CD14-positive monocyte (primary cell): ENCODE measurements around the gene PCDHB15. TPM values are rescaled to one million over a fixed set of nuclear protein-coding genes. Genes with fewer than 3 reads are reported as not detected.
"Not testable (repeated sequence)": the region's sequence is repeated elsewhere in the genome, so short reads cannot be mapped to it uniquely, and the experiment has no call there.

Experiments used
- DNase-seq, 3 donors: peaks; one replicate each; pipeline ENCODE4 v3.0.0-alpha.2; 2011 to 2022
- H2AFZ ChIP-seq: 2 replicates; pipeline ENCODE4 v1.6.0; 2012; ENCODE audit warnings: mild to moderate bottlenecking, low read depth, low read length, inconsistent platforms; ENCODE audit not compliant: insufficient read depth, poor library complexity, severe bottlenecking
- H3K27ac ChIP-seq, 2 donors: 1 replicate in 1 of 2; 2 replicates in 1 of 2; pipeline ENCODE4 v1.5.1; 2012 to 2013; ENCODE audit warnings: low read length in 2 of 2, control low read depth in 1 of 2, inconsistent platforms in 1 of 2, low read depth in 1 of 2, mild to moderate bottlenecking in 1 of 2
- H3K27me3 ChIP-seq, 2 donors: one replicate each; pipeline versions ENCODE4 v1.6.0 to v1.6.1; 2011 to 2013; ENCODE audit warnings: low read length in 2 of 2; ENCODE audit not compliant: control insufficient read depth in 2 of 2, insufficient read depth in 2 of 2
- H3K36me3 ChIP-seq, 2 donors: replicated peaks in 1 of 2; 1 replicate in 1 of 2; 2 replicates in 1 of 2; pipeline versions ENCODE4 v1.5.1 to v1.6.1; 2012 to 2013; ENCODE audit warnings: low read length in 2 of 2, control low read depth in 1 of 2, inconsistent platforms in 1 of 2, mild to moderate bottlenecking in 1 of 2; ENCODE audit not compliant: insufficient read depth in 2 of 2, control insufficient read depth in 1 of 2
- H3K4me1 ChIP-seq, 2 donors: 1 replicate in 1 of 2; 2 replicates in 1 of 2; pipeline versions ENCODE4 v1.5.1 to v1.6.1; 2012 to 2013; ENCODE audit warnings: low read length in 2 of 2, control low read depth in 1 of 2, inconsistent platforms in 1 of 2, mild to moderate bottlenecking in 1 of 2, moderate library complexity in 1 of 2; ENCODE audit not compliant: insufficient read depth in 2 of 2, control insufficient read depth in 1 of 2
- H3K4me2 ChIP-seq: replicated peaks from 2 replicates; pipeline ENCODE3; 2012; ENCODE audit warnings: low read length, moderate library complexity, mild to moderate bottlenecking; ENCODE audit not compliant: poor library complexity, severe bottlenecking; ENCODE audit errors: extremely low read depth
- H3K4me3 ChIP-seq, 3 experiments: fragments of 200-600 bp in 1 of 3; sonication (generic) in 1 of 3; replicated peaks in 1 of 3; 1 replicate in 2 of 3; 2 replicates in 1 of 3; pipeline ENCODE4 v1.5.1; 2011 to 2013; ENCODE audit warnings: low read length in 3 of 3, mild to moderate bottlenecking in 3 of 3, control low read depth in 2 of 3, low read depth in 2 of 3, inconsistent platforms in 1 of 3, moderate library complexity in 1 of 3
- H3K79me2 ChIP-seq: 2 replicates; pipeline ENCODE4 v1.6.0; 2012; ENCODE audit warnings: mild to moderate bottlenecking, control low read depth, inconsistent platforms, low read length, moderate library complexity; ENCODE audit not compliant: insufficient read depth
- H3K9ac ChIP-seq: 2 replicates; pipeline ENCODE4 v1.6.0; 2017; ENCODE audit warnings: low read length, mild to moderate bottlenecking; ENCODE audit not compliant: insufficient read depth, poor library complexity, severe bottlenecking
- H3K9me3 ChIP-seq, 2 donors: replicated peaks in 1 of 2; 1 replicate in 1 of 2; 2 replicates in 1 of 2; pipeline versions ENCODE4 v1.5.1 to v1.6.1; 2012 to 2013; ENCODE audit warnings: low read length in 2 of 2, control low read depth in 1 of 2; ENCODE audit not compliant: control insufficient read depth in 1 of 2, insufficient read depth in 1 of 2
- H4K20me1 ChIP-seq: 2 replicates; pipeline ENCODE4 v1.6.0; 2012; ENCODE audit warnings: mild to moderate bottlenecking, low read length, control low read depth, moderate library complexity; ENCODE audit not compliant: insufficient read depth
- H3K27ac Mint-ChIP-seq, 7 donors: one replicate each; pipeline ENCODE4 v1.8.0; 2020; ENCODE audit warnings: mild to moderate bottlenecking in 7 of 7, mixed read lengths in 7 of 7, moderate library complexity in 6 of 7, inconsistent platforms in 2 of 7
- H3K27me3 Mint-ChIP-seq, 3 donors: one replicate each; pipeline ENCODE4 v1.8.0; 2021 to 2022; ENCODE audit warnings: low read depth in 3 of 3, mild to moderate bottlenecking in 3 of 3, mixed read lengths in 3 of 3, moderate library complexity in 3 of 3, inconsistent platforms in 1 of 3
- H3K36me3 Mint-ChIP-seq, 2 donors: one replicate each; pipeline ENCODE4 v1.8.0; 2020; ENCODE audit warnings: mixed read lengths in 2 of 2, inconsistent platforms in 1 of 2, mild to moderate bottlenecking in 1 of 2
- H3K4me1 Mint-ChIP-seq: one replicate; pipeline ENCODE4 v1.8.0; 2020; ENCODE audit warnings: mild to moderate bottlenecking, mixed read lengths
- H3K4me3 Mint-ChIP-seq, 2 donors: one replicate each; pipeline ENCODE4 v1.8.0; 2020; ENCODE audit warnings: mild to moderate bottlenecking in 2 of 2, mixed read lengths in 2 of 2, moderate library complexity in 1 of 2
- H3K9me3 Mint-ChIP-seq, 7 donors: one replicate each; pipeline ENCODE4 v1.8.0; 2020 to 2022; ENCODE audit warnings: mixed read lengths in 7 of 7, mild to moderate bottlenecking in 6 of 7, moderate library complexity in 6 of 7, inconsistent platforms in 2 of 7
- WGBS: methylation state at CpG from one replicate; pipeline ENCODE4 v1.1.5; 2013; ENCODE audit warnings: missing lambda C conversion rate; ENCODE audit not compliant: insufficient coverage; 5-methylcytosine and 5-hydroxymethylcytosine counted together
- intact Hi-C, 2 donors: fragments of 100-400 bp; cut with micrococcal nuclease; formaldehyde crosslinking; loops; one replicate each; pipeline versions ENCODE4 v1.15.0 to v1.15.1; 2023
- polyA plus RNA-seq, 3 donors: library from polyadenylated mRNA; depleted of rRNA in 1 of 3; unstranded in 2 of 3; stranded (reverse) in 1 of 3; fragments of 300-500 nt in 2 of 3; fragments of >200 nt in 1 of 3; fragmentation: Illumina TruSeq in 2 of 3; gene quantifications; 1 replicate in 2 of 3; 2 replicates in 1 of 3; pipeline ENCODE4 v1.2.3, GENCODE V29; 2012 to 2021
- TF ChIP-seq, protein P1 (sequence below): fragments of 200-600 bp; IDR thresholded peaks from one replicate; pipeline ENCODE4 v1.8.0; 2022; ENCODE audit warnings: antibody characterized with exemption, mild to moderate bottlenecking

PCDHB15 gene
- polyA plus RNA-seq, 3 donors = not detected

DNA sequence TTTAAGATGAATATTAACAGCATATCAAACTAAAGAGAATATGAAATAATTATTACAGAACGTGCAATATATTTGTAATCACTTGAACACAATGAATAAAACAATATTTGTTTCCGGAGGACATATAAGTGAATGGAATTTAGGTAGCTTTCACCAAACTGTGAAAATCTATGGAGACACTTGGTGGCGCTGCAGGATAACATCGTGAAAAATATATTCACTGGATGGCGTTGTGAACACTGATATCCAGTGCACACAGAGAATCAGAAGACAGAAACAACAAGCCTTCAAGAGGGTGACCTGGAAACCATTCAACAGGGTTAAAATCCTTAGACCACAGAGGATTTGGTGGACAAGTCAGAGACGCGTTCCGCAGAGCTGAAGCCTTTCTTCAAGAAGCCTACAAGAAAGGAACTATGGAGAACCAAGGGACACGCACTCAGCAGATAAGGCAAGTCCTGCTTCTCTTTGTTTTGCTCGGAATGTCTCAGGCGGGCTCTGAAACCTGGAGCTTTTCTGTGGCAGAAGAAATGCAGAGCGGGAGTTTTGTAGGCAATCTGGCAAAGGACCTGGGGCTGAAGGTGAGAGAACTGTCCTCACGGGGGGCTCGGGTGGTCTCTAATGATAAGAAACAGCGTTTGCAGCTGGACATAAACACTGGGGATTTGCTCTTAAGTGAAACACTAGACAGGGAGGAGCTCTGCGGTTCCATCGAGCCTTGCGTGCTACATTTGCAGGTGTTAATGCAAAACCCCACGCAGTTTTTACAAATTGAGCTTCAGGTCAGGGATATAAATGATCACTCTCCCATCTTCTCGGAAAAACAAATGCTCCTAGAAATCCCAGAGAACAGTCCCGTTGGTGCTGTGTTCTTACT is 45.6 kb upstream of the PCDHB15 start, which contains the start of gene PCDHB11:
Gene PCDHB11, plus strand, starts transcription at position 269 of the 877 bp plus-strand sequence. Its CDS starts 148 bp downstream, at position 417.
- H3K9ac ChIP-seq = no peak within 1 kb of the TSS
- peaks cover 35 to 48% of the 10 kb centered on the region in 2 donors for H3K9me3 ChIP-seq
- H3K4me1 ChIP-seq = no peaks in the 10 kb centered on the region
- H3K36me3 ChIP-seq = no peaks in the 10 kb centered on the region
- peaks cover 17 to 52% (median 42%) of the 10 kb centered on the region in 7 donors for H3K9me3 Mint-ChIP-seq
- TF ChIP-seq, protein P1, sequence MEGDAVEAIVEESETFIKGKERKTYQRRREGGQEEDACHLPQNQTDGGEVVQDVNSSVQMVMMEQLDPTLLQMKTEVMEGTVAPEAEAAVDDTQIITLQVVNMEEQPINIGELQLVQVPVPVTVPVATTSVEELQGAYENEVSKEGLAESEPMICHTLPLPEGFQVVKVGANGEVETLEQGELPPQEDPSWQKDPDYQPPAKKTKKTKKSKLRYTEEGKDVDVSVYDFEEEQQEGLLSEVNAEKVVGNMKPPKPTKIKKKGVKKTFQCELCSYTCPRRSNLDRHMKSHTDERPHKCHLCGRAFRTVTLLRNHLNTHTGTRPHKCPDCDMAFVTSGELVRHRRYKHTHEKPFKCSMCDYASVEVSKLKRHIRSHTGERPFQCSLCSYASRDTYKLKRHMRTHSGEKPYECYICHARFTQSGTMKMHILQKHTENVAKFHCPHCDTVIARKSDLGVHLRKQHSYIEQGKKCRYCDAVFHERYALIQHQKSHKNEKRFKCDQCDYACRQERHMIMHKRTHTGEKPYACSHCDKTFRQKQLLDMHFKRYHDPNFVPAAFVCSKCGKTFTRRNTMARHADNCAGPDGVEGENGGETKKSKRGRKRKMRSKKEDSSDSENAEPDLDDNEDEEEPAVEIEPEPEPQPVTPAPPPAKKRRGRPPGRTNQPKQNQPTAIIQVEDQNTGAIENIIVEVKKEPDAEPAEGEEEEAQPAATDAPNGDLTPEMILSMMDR = no peak
- intact Hi-C loops = no loop called here
- peaks cover 0 to 11% of the 10 kb centered on the region in 2 donors for H3K27me3 ChIP-seq
- no peak within 1 kb of the TSS for H3K4me3 Mint-ChIP-seq
- WGBS = 45% methylated on average over 15 of the region's 21 CpGs
- no peak within 1 kb of the TSS for H3K4me3 ChIP-seq
- H2AFZ ChIP-seq = no peak within 1 kb of the TSS
- peaks cover 11 to 22% (median 21%) of the 10 kb centered on the region in 3 donors for H3K27me3 Mint-ChIP-seq
- H4K20me1 ChIP-seq = no peaks in the 10 kb centered on the region
- no peak within 1 kb of the TSS for H3K27ac Mint-ChIP-seq
- H3K4me2 ChIP-seq = no peak within 1 kb of the TSS
- DNase-seq = no peak
- no peaks in the 10 kb centered on the region for H3K4me1 Mint-ChIP-seq
- H3K36me3 Mint-ChIP-seq = no peaks in the 10 kb centered on the region
- no peaks in the 10 kb centered on the region for H3K79me2 ChIP-seq
- no peak within 1 kb of the TSS for H3K27ac ChIP-seq

DNA sequence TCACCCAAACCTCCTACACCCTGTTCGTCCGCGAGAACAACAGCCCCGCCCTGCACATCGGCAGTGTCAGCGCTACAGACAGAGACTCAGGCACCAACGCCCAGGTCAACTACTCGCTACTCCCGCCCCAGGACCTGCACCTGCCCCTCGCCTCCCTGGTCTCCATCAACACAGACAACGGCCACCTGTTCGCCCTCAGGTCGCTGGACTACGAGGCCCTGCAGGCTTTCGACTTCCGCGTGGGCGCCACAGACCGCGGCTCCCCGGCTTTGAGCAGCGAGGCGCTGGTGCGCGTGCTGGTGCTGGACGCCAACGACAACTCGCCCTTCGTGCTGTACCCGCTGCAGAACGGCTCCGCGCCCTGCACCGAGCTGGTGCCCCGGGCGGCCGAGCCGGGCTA is 44.1 kb upstream of the PCDHB15 start:
- DNase-seq, intact Hi-C loops, H3K4me1 Mint-ChIP-seq, H3K4me2 ChIP-seq, H3K36me3 Mint-ChIP-seq, H3K4me3 ChIP-seq, H4K20me1 ChIP-seq, H3K27ac ChIP-seq, H3K27me3 ChIP-seq, H3K36me3 ChIP-seq, H3K4me1 ChIP-seq, H3K27ac Mint-ChIP-seq, H2AFZ ChIP-seq, H3K79me2 ChIP-seq, H3K9ac ChIP-seq: not testable (repeated sequence)
- WGBS = 26% methylated on average over 9 of the region's 38 CpGs
- peaks cover 19 to 54% (median 41%) of the 10 kb centered on the region in 7 donors for H3K9me3 Mint-ChIP-seq
- peaks cover 33 to 47% of the 10 kb centered on the region in 2 donors for H3K9me3 ChIP-seq
- H3K27me3 Mint-ChIP-seq = peaks cover 12 to 22% (median 20%) of the 10 kb centered on the region in 3 donors
- peak overlapping the region in 1 of 2 donors; percentile 13 for H3K4me3 Mint-ChIP-seq

DNA sequence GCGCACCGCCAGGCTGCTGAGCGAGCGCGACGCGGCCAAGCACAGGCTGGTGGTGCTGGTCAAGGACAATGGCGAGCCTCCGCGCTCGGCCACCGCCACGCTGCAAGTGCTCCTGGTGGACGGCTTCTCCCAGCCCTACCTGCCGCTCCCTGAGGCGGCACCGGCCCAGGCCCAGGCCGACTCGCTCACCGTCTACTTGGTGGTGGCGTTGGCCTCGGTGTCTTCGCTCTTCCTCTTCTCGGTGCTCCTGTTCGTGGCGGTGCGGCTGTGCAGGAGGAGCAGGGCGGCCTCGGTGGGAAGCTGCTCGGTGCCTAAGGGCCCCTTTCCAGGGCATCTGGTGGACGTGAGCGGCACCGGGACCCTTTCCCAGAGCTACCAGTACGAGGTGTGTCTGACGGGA is 43.5 kb upstream of the PCDHB15 start:
- H3K4me3 Mint-ChIP-seq = not testable (repeated sequence)

More for the DNA sequence above, 43.5 kb upstream of the PCDHB15 start:
- H3K4me3 ChIP-seq, H3K27ac Mint-ChIP-seq, H4K20me1 ChIP-seq, H3K9ac ChIP-seq, H3K36me3 ChIP-seq, H3K4me2 ChIP-seq, H3K27me3 ChIP-seq, H3K4me1 Mint-ChIP-seq, H2AFZ ChIP-seq, intact Hi-C loops, H3K27ac ChIP-seq, H3K4me1 ChIP-seq, H3K36me3 Mint-ChIP-seq, H3K79me2 ChIP-seq, DNase-seq: not testable (repeated sequence)
- WGBS = 40% methylated on average over 30 of the region's 35 CpGs
- peaks cover 33 to 41% of the 10 kb centered on the region in 2 donors for H3K9me3 ChIP-seq
- Mint-ChIP-seq H3K9me3 (peaks cover 19 to 49% (median 38%) of the 10 kb centered on the region in 7 donors), H3K27me3 (peaks cover 12 to 22% (median 22%) of the 10 kb centered on the region in 3 donors)
